Stimulated activated CD8-positive, alpha-beta memory T cell treated with anti-CD3 and anti-CD28 coated beads, Interleukin-4, amount 100 ng/mL, for 48 hours (primary cell): ENCODE measurements around the gene CDH20.

ENCODE experiments used
- DNase-seq: peaks from one replicate; pipeline ENCODE4 v3.0.0-alpha.2; 2020

Gene CDH20

GRCh38 chr18:61333271-61333745, at the start of gene CDH20:
Gene CDH20, plus strand, starts transcription at chr18:61333430.
- DNase-seq: no peak

- DNase-seq: no peak
Measured at GRCh38 chr18:61284039-61284438, 49.2 kb upstream of the CDH20 start.

GRCh38 chr18:61285777-61286176, 47.5 kb upstream of the CDH20 start:
- DNase-seq: no peak

- no peak for DNase-seq
Measured at GRCh38 chr18:61286867-61287266, 46.4 kb upstream of the CDH20 start.

GRCh38 chr18:61290616-61291015, 42.6 kb upstream of the CDH20 start:
- DNase-seq: no peak

- DNase-seq: no peak
Measured at GRCh38 chr18:61292280-61293035, 40.8 kb upstream of the CDH20 start.

- DNase-seq: no peak
Measured at GRCh38 chr18:61295153-61295552, 38.1 kb upstream of the CDH20 start.

- DNase-seq: no peak
Measured at GRCh38 chr18:61308004-61308403, 25.2 kb upstream of the CDH20 start.

- no peak for DNase-seq
Measured at GRCh38 chr18:61308795-61309393, 24.3 kb upstream of the CDH20 start.

- DNase-seq: peak; percentile 74
Measured at GRCh38 chr18:61322265-61322873, 10.9 kb upstream of the CDH20 start.

- DNase-seq: no peak
Measured at GRCh38 chr18:61323951-61324350, 9.3 kb upstream of the CDH20 start.

GRCh38 chr18:61326407-61326806, 6.8 kb upstream of the CDH20 start:
- no peak for DNase-seq

- no peak for DNase-seq
Measured at GRCh38 chr18:61329398-61329797, 3.8 kb upstream of the CDH20 start.

GRCh38 chr18:61331051-61331450, 2.2 kb upstream of the CDH20 start:
- DNase-seq: no peak

GRCh38 chr18:61333746-61334490, 688 bp downstream of the CDH20 start:
- no peak for DNase-seq

- no peak for DNase-seq
Measured at GRCh38 chr18:61334491-61334850, 1.2 kb downstream of the CDH20 start.

GRCh38 chr18:61334951-61335683, 1.9 kb downstream of the CDH20 start:
- DNase-seq: no peak

- no peak for DNase-seq
Measured at GRCh38 chr18:61335684-61336555, 2.7 kb downstream of the CDH20 start.

- DNase-seq: no peak
Measured at GRCh38 chr18:61336766-61337165, 3.5 kb downstream of the CDH20 start.

- no peak for DNase-seq
Measured at GRCh38 chr18:61337527-61337926, 4.3 kb downstream of the CDH20 start.

- no peak for DNase-seq
Measured at GRCh38 chr18:61340148-61340547, 6.9 kb downstream of the CDH20 start.

GRCh38 chr18:61348230-61348629, 15.0 kb downstream of the CDH20 start:
- DNase-seq: no peak
